Lower leg skin (tissue), 3 donors: Measurements from ENCODE around the gene RAB11FIP5.
"Not testable (repeated sequence)": the region's sequence is repeated elsewhere in the genome, so short reads cannot be mapped to it uniquely, and the experiment has no call there.

Source experiments
- CTCF ChIP-seq, 3 donors: fragments of 450-650 bp; IDR thresholded peaks; one replicate each; pipeline ENCODE4 v1.5.1; 2016; ENCODE audit warnings: antibody characterized with exemption in 3 of 3, mild to moderate bottlenecking in 3 of 3, moderate library complexity in 2 of 3
- POLR2A ChIP-seq, 2 donors: fragments of 450-650 bp; IDR thresholded peaks; one replicate each; pipeline ENCODE4 v1.6.1; 2016 to 2017; ENCODE audit warnings: antibody characterized with exemption in 2 of 2, mild to moderate bottlenecking in 1 of 2, moderate library complexity in 1 of 2

GRCh38 chr2:73065070-73065469 is 47.7 kb downstream of the RAB11FIP5 start:
- not testable (repeated sequence) for TF ChIP-seq CTCF, POLR2A (IDR thresholded peaks at IDR 0.05)
